Loucy (cell line): Measurements from ENCODE around the gene RERG.

Experiments
- CTCF ChIP-seq: fragments of 200-600 bp; sonication (generic); conservative IDR thresholded peaks from 2 replicates; pipeline ENCODE4 v1.5.1; 2014; ENCODE audit warnings: mild to moderate bottlenecking, antibody characterized with exemption, low read length
- EZH2phosphoT487 ChIP-seq: fragments of 200-600 bp; IDR thresholded peaks from 2 replicates; pipeline ENCODE4 v1.6.1; 2018; ENCODE audit warnings: antibody characterized with exemption, mild to moderate bottlenecking, moderate library complexity, borderline replicate concordance

- TF ChIP-seq CTCF: no peak
- TF ChIP-seq EZH2phosphoT487: no peak
These were observed 8.3 kb downstream of the RERG start for GRCh38 chr12:15212930-15213329.
